Small intestine (tissue), 7 donors: ENCODE data around the gene ACTR3. TPM values are rescaled to one million over a fixed set of nuclear protein-coding genes. Genes with fewer than 3 reads are reported as not detected.
"Not testable (repeated sequence)": the region's sequence is repeated elsewhere in the genome, so short reads cannot be mapped to it uniquely, and the experiment has no call there.

Experiments
- DNase-seq, 2 donors: peaks; one replicate each; pipeline versions ENCODE4 v3.0.0 to v3.0.0-alpha.2; 2013
- FAIRE-seq: peaks from 2 replicates; lab custom pipeline; 2012; peaks lifted over from hg19 to GRCh38; lab: Jason Lieb, UNC
- H3K27ac ChIP-seq, 3 donors: one replicate each; pipeline ENCODE4 v1.5.1; 2013; ENCODE audit warnings: low read length in 2 of 3, mild to moderate bottlenecking in 2 of 3, control low read depth in 1 of 3, inconsistent platforms in 1 of 3, low read depth in 1 of 3, moderate library complexity in 1 of 3
- H3K27me3 ChIP-seq, 3 donors: one replicate each; pipeline ENCODE4 v1.6.1; 2013; ENCODE audit warnings: low read length in 3 of 3, inconsistent platforms in 1 of 3; ENCODE audit not compliant: control insufficient read depth in 3 of 3, insufficient read depth in 3 of 3
- H3K36me3 ChIP-seq, 3 donors: one replicate each; pipeline ENCODE4 v1.6.1; 2013; ENCODE audit warnings: low read length in 3 of 3, inconsistent platforms in 1 of 3, low read depth in 1 of 3, mild to moderate bottlenecking in 1 of 3, moderate library complexity in 1 of 3; ENCODE audit not compliant: control insufficient read depth in 3 of 3, insufficient read depth in 2 of 3
- H3K4me1 ChIP-seq, 3 donors: one replicate each; pipeline ENCODE4 v1.6.1; 2013; ENCODE audit warnings: low read length in 2 of 3, inconsistent platforms in 1 of 3, low read depth in 1 of 3, mild to moderate bottlenecking in 1 of 3, moderate library complexity in 1 of 3; ENCODE audit not compliant: control insufficient read depth in 3 of 3, insufficient read depth in 2 of 3
- H3K4me3 ChIP-seq, 3 donors: one replicate each; pipeline ENCODE4 v1.5.1; 2013; ENCODE audit warnings: low read length in 3 of 3, control low read depth in 1 of 3, inconsistent platforms in 1 of 3, low read depth in 1 of 3, mild to moderate bottlenecking in 1 of 3, moderate library complexity in 1 of 3
- H3K9me3 ChIP-seq, 2 donors: one replicate each; pipeline ENCODE4 v1.6.1; 2013; ENCODE audit warnings: low read depth in 1 of 2, low read length in 1 of 2; ENCODE audit not compliant: control insufficient read depth in 2 of 2, insufficient read depth in 1 of 2
- WGBS, 3 donors: extraction: QIAGEN DNeasy Blood & Tissue Kit; methylation state at CpG; one replicate each; pipeline ENCODE4 v1.1.7; 2013; 5-methylcytosine and 5-hydroxymethylcytosine counted together
- polyA plus RNA-seq, 4 donors: library from polyadenylated mRNA; stranded (reverse) in 3 of 4; unstranded in 1 of 4; fragments of 200-250 nt in 3 of 4; fragments of 120-200 nt in 1 of 4; gene quantifications; one replicate each; pipeline versions ENCODE4 v1.2.1 to v1.2.3, GENCODE V29; 2013
- donor health status: healthy with polysubstance abuse.
- donor health status: control.
- donor health status: control.
- donor health status: Bipolar disorder and iron deficiency.
- donor health status: healthy.

Gene ACTR3
- polyA plus RNA-seq, 4 donors: 78.9 to 137 (median 95.4) TPM

DNA sequence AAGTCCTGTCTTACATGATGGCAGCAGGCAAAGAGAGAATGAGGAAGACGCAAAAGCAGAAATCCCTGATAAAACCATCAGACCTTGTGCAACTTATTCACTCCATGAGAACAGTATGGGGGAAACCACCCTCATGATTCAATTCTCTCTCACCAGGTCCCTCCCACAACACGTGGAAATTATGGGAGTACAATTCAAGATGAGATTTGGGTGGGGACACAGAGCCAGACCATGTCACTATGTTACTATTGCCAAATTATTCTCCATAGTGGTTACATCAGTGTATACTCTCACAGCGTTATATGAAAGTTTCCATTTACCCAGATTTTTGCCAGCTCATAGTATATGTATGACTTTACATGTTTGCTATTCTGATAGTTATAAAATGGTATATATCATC lies 61.0 kb downstream of the ACTR3 start:
- not testable (repeated sequence) for H3K27ac ChIP-seq, H3K27me3 ChIP-seq, FAIRE-seq, DNase-seq, H3K4me3 ChIP-seq, H3K4me1 ChIP-seq, H3K9me3 ChIP-seq
- WGBS, 3 donors: 86 to 91% (median 89%) methylated on average over 3 of the region's 3 CpGs
- H3K36me3 ChIP-seq: peaks cover 6 to 23% (median 18%) of the 10 kb centered on the region in 3 donors

DNA sequence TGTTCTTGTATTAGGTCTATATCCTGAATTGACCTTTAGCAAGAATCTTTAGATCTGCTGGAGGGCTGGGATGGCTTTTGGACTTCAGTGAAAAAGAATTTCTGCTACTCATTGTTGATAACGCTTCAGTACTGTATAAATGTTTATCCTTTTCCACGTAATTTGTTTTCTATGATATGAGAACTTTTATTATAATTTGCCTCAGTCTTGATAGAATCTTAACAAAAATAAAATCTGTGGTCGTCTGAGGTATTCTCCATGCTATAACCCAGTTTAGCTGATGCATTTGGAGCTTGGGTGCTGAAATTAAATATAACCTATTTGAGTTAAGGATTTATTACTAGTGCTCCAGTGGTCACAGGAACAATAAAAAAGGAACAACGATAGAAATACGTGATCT lies 71.1 kb downstream of the ACTR3 start:
- Histone ChIP-seq H3K9me3 (no peaks in the 10 kb centered on the region), H3K4me3 (no peak overlapping the region), H3K27me3 (no peaks in the 10 kb centered on the region), H3K36me3 (peaks cover 0 to 2% (median under 1%) of the 10 kb centered on the region in 3 donors), H3K27ac (no peak overlapping the region), H3K4me1 (no peaks in the 10 kb centered on the region)
- no peak for DNase-seq
- 86 to 90% (median 88%) methylated on average over 5 of the region's 5 CpGs for WGBS, 3 donors
- FAIRE-seq: no peak

DNA sequence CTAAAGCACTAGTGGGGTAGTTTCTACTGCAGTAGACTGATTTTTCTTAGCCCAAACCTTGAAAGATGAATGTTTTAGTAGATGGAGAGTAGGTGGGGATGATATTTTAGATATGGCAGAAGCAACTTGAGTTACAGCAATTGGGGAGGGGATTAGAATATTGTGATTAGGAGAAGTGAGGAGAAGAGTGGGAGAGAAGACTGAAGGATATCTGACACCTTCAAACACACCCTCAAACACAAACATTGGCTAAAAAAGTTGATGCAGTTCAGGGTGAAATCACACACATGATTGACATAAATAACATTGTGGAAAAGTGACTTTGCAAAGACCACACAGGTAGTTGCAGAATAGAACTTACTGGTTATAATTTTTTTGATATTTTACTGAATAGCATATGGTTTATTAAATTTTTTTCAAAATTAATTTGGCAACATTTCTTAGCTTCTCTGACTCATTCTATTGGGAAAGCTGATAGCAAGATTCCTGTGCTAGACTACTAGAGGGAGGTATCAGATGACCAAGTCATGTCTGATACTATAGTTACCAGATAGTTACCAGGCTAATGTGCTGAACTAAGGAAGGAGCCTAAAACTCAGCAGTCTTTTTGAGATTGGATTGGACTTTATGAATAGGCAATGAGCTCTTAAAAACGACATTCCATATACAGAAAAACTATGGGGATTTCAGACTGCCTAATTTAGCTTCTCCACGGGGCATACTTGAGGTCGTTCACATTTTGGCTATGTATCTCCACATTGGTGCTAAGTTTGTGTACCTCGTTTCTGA lies 73.0 kb downstream of the ACTR3 start:
- no peaks in the 10 kb centered on the region for H3K36me3 ChIP-seq
- no peaks in the 10 kb centered on the region for H3K27me3 ChIP-seq
- DNase-seq (no peak), FAIRE-seq (no peak)
- 79 to 82% (median 82%) methylated on average over 4 of the region's 4 CpGs for WGBS, 3 donors
- no peak overlapping the region for H3K27ac ChIP-seq
- no peak overlapping the region for H3K4me3 ChIP-seq
- peaks cover 0 to 3% (median 2%) of the 10 kb centered on the region in 3 donors for H3K4me1 ChIP-seq
- H3K9me3 ChIP-seq: no peaks in the 10 kb centered on the region

DNA sequence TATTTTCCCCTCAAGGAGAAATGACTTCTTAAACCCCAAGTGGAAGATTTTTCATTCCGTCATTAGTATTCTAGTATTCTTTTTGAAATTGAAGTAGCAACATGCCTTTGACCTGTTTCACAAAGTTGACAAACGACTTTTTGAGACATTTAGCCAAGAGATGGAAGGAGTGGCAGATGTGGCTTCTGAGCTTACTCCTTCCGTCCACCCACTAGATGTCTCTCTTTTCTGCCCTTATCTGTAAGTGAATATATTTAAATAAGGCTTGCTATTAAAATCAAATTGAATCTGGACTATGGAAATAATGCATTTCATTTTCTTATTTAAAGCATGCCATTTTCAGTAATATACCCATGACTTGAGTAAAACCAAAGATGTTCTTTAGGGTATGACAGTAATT lies 74.1 kb downstream of the ACTR3 start:
- no peak for DNase-seq
- no peak for FAIRE-seq
- Histone ChIP-seq H3K27ac (no peak overlapping the region), H3K9me3 (no peaks in the 10 kb centered on the region), H3K36me3 (no peaks in the 10 kb centered on the region), H3K4me3 (no peak overlapping the region), H3K27me3 (no peaks in the 10 kb centered on the region), H3K4me1 (peaks cover 0 to 3% (median 2%) of the 10 kb centered on the region in 3 donors)
- 59 to 75% (median 63%) methylated on average over 3 of the region's 3 CpGs for WGBS, 3 donors

DNA sequence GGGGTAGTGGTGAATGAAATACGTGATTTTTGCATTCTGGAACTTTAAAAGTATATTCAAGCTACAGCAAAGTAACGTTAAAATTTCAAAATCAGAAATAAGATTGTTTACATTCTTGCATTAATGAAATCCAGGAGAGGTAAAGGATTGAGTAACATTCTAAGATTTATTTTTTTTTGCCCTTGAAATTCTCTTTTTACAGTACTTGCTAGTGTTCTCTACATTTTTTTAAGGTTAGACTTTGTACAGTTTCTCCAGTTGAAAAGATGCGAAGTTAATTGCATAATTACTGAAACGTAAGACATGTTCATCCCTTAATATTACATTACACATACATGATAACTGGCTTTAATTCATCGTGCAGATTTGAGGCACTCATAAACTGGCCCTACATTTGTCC lies 74.5 kb downstream of the ACTR3 start:
- Histone ChIP-seq H3K4me1 (peaks cover 0 to 3% (median 2%) of the 10 kb centered on the region in 3 donors), H3K27me3 (no peaks in the 10 kb centered on the region), H3K27ac (no peak overlapping the region), H3K4me3 (no peak overlapping the region), H3K36me3 (peaks cover 0 to 2% (median 0%) of the 10 kb centered on the region in 3 donors), H3K9me3 (no peaks in the 10 kb centered on the region)
- 78 to 89% (median 89%) methylated on average over 5 of the region's 5 CpGs for WGBS, 3 donors
- DNase-seq: no peak
- FAIRE-seq: no peak

DNA sequence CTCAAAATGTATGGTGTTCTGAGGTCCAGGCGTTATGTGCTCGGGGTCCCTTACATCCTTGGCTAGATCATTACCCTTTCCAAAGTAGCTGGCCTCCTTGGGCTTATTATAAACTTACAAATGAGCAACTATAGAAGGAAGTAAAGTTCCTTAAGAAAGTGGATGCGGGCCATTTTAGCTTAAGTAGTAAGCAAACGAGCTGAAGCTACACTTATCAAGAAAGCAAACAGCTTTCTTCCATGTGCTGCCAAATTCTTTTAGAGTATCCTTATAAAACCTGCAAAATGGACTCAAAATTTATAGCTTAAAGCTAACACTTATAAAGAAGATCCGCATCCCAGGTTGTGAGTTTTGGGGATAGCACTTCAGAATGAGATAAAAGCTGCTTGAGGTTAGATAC lies 75.3 kb downstream of the ACTR3 start:
- no peak for FAIRE-seq
- Histone ChIP-seq H3K4me1 (peaks cover 0 to 3% (median 2%) of the 10 kb centered on the region in 3 donors), H3K9me3 (no peaks in the 10 kb centered on the region), H3K27ac (no peak overlapping the region), H3K36me3 (peaks cover 0 to 2% (median 0%) of the 10 kb centered on the region in 3 donors), H3K4me3 (no peak overlapping the region), H3K27me3 (no peaks in the 10 kb centered on the region)
- no peak for DNase-seq
- 86 to 89% (median 88%) methylated on average over 5 of the region's 5 CpGs for WGBS, 3 donors

DNA sequence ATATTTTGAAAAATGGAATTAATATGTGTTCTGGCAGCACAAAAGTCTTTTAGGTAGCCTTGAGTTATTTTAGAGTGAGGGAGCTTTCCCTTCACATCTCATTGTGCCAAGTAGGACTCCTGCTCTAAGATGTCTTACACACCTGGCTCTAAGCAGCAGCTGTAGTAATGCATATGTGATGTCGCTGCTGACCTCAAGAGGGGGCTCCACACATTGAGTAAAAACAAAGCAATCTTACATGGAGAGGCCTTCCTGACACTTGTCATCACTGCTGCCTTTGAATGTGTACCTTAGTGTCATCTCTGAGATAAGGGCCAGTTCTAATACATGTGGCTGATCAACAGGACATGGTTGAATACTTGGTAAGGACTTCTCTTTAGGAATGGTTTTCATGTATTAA lies 75.8 kb downstream of the ACTR3 start:
- no peak for FAIRE-seq
- 4 to 19% (median 17%) methylated on average over 1 of the region's 1 CpG for WGBS, 3 donors
- peak; percentile 46 to 62 for DNase-seq

DNA sequence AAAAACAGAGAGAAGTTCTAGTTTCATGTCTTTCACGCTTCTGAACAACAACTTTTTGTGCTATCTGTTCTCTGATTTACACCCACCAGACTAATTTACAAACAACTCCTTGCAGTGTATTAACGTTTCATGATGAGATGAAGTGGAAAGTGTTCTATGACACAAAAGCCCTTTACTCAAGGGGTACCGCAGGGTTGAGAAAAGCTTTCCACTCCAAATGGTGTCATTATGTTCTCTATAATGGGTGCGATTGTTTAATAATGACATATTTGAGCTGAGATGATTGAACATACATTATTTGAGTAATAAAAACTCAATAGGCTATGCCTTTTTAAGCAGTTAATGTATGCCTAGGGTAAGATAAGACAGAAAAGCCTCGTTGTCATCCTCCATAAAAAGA lies 76.3 kb downstream of the ACTR3 start:
- Histone ChIP-seq H3K27me3 (no peaks in the 10 kb centered on the region), H3K4me1 (peaks cover 0 to 3% (median 2%) of the 10 kb centered on the region in 3 donors), H3K36me3 (peaks cover 0 to 2% (median 0%) of the 10 kb centered on the region in 3 donors), H3K9me3 (no peaks in the 10 kb centered on the region), H3K27ac (no peak overlapping the region), H3K4me3 (no peak overlapping the region)
- DNase-seq: no peak
- 71 to 78% (median 75%) methylated on average over 5 of the region's 5 CpGs for WGBS, 3 donors
- FAIRE-seq: no peak

More for the DNA sequence above, 75.8 kb downstream of the ACTR3 start:
- Histone ChIP-seq H3K36me3 (peaks cover 0 to 2% (median 0%) of the 10 kb centered on the region in 3 donors), H3K27ac (no peak overlapping the region), H3K4me1 (peaks cover 0 to 3% (median 2%) of the 10 kb centered on the region in 3 donors), H3K4me3 (no peak overlapping the region), H3K27me3 (no peaks in the 10 kb centered on the region), H3K9me3 (no peaks in the 10 kb centered on the region)
